WTC11 (cell line): ENCODE results near the gene PRM2. TPM values are rescaled to one million over a fixed set of nuclear protein-coding genes. Genes with fewer than 3 reads are reported as not detected.

Experiments used
- CREM ChIP-seq: sonication (generic); formaldehyde crosslinking; IDR thresholded peaks from 2 replicates; pipeline ENCODE4 v1.8.1; 2022; ENCODE audit warnings: mild to moderate bottlenecking, missing genetic modification reagents, moderate library complexity
- ESRRA ChIP-seq: sonication (generic); formaldehyde crosslinking; IDR thresholded peaks from 2 replicates; pipeline ENCODE4 v1.8.1; 2022; ENCODE audit warnings: mild to moderate bottlenecking, missing genetic modification reagents, borderline replicate concordance
- FOXJ3 ChIP-seq: sonication (generic); formaldehyde crosslinking; IDR thresholded peaks from 2 replicates; pipeline ENCODE4 v1.9.0; 2021; ENCODE audit warnings: missing genetic modification reagents, mild to moderate bottlenecking, borderline replicate concordance
- GABPB1 ChIP-seq: sonication (generic); formaldehyde crosslinking; IDR thresholded peaks from 2 replicates; pipeline ENCODE4 v1.8.1; 2023; ENCODE audit warnings: mild to moderate bottlenecking, missing genetic modification reagents
- GTF2I ChIP-seq: fragments of 250-450 bp; sonication (Bioruptor Pico); conservative IDR thresholded peaks from 2 replicates; pipeline ENCODE4 v1.4.0; 2021; ENCODE audit warnings: mild to moderate bottlenecking
- HMGA2 ChIP-seq: fragments of 250-450 bp; sonication (Bioruptor Pico); IDR thresholded peaks from 2 replicates; pipeline ENCODE4 v1.4.0; 2021; ENCODE audit warnings: mild to moderate bottlenecking, moderate library complexity
- IRF2 ChIP-seq: sonication (generic); formaldehyde crosslinking; IDR thresholded peaks from 2 replicates; pipeline ENCODE4 v1.8.0; 2022; ENCODE audit warnings: low read depth, missing genetic modification reagents, borderline replicate concordance
- NR1H2 ChIP-seq: sonication (generic); formaldehyde crosslinking; IDR thresholded peaks from 2 replicates; pipeline ENCODE4 v1.9.0; 2021; ENCODE audit warnings: mild to moderate bottlenecking, moderate library complexity, missing genetic modification reagents
- NR2C2 ChIP-seq: sonication (generic); formaldehyde crosslinking; IDR thresholded peaks from 2 replicates; pipeline ENCODE4 v1.8.0; 2022; ENCODE audit warnings: mild to moderate bottlenecking, missing genetic modification reagents
- RELA ChIP-seq: sonication (generic); formaldehyde crosslinking; IDR thresholded peaks from 2 replicates; pipeline ENCODE4 v1.8.1; 2022; ENCODE audit warnings: missing genetic modification reagents, mild to moderate bottlenecking, borderline replicate concordance
- TEAD1 ChIP-seq: sonication (generic); formaldehyde crosslinking; IDR thresholded peaks from 2 replicates; pipeline ENCODE4 v1.8.0; 2022; ENCODE audit warnings: mild to moderate bottlenecking, missing genetic modification reagents
- TP53 ChIP-seq: sonication (generic); formaldehyde crosslinking; IDR thresholded peaks from 2 replicates; pipeline ENCODE4 v1.8.1; 2023; ENCODE audit warnings: mild to moderate bottlenecking, missing genetic modification reagents
- ZNF138 ChIP-seq: sonication (generic); formaldehyde crosslinking; conservative IDR thresholded peaks from 2 replicates; pipeline ENCODE4 v1.8.1; 2022; ENCODE audit warnings: mild to moderate bottlenecking, moderate library complexity, missing genetic modification reagents
- ZNF416 ChIP-seq: fragments of 250-450 bp; sonication (Bioruptor Pico); IDR thresholded peaks from 2 replicates; pipeline ENCODE4 v1.9.0; 2021; ENCODE audit warnings: mild to moderate bottlenecking, inconsistent platforms
- ZNF423 ChIP-seq: fragments of 250-450 bp; sonication (Bioruptor Pico); IDR thresholded peaks from 2 replicates; pipeline ENCODE4 v2.1.2; 2022; ENCODE audit warnings: mild to moderate bottlenecking, moderate library complexity
- ZNF671 ChIP-seq: fragments of 250-450 bp; sonication (Bioruptor Pico); IDR thresholded peaks from 2 replicates; pipeline ENCODE4 v1.8.0; 2021; ENCODE audit warnings: mild to moderate bottlenecking
- total RNA-seq: library from RNA; stranded (reverse); gene quantifications from 3 replicates; pipeline ENCODE4 v1.2.3, GENCODE V29; 2021
- TF ChIP-seq, protein P1 (sequence below): fragments of 200-600 bp; IDR thresholded peaks from 2 replicates; pipeline ENCODE4 v1.8.0; 2022; ENCODE audit warnings: antibody characterized with exemption
- TF ChIP-seq, protein P2 (sequence below): sonication (generic); formaldehyde crosslinking; IDR thresholded peaks from 2 replicates; pipeline ENCODE4 v1.8.0; 2022; ENCODE audit warnings: missing genetic modification reagents
- TF ChIP-seq, protein P3 (sequence below): sonication (generic); formaldehyde crosslinking; IDR thresholded peaks from 2 replicates; pipeline ENCODE4 v1.8.0; 2022; ENCODE audit warnings: mild to moderate bottlenecking, missing genetic modification reagents
- TF ChIP-seq, protein P4 (sequence below): fragments of 250-450 bp; sonication (Bioruptor Pico); IDR thresholded peaks from 2 replicates; pipeline ENCODE4 v1.9.0; 2021; ENCODE audit warnings: moderate library complexity, mild to moderate bottlenecking, inconsistent platforms, borderline replicate concordance
- TF ChIP-seq, protein P5 (sequence below): sonication (generic); formaldehyde crosslinking; conservative IDR thresholded peaks from 2 replicates; pipeline ENCODE4 v1.8.1; 2023; ENCODE audit warnings: mild to moderate bottlenecking, low read depth, missing genetic modification reagents, moderate library complexity
- TF ChIP-seq, protein P6 (sequence below): fragments of 250-450 bp; sonication (Bioruptor Pico); IDR thresholded peaks from 2 replicates; pipeline ENCODE4 v1.8.0; 2021; ENCODE audit warnings: mild to moderate bottlenecking
- TF ChIP-seq, protein P7 (sequence below): sonication (generic); formaldehyde crosslinking; IDR thresholded peaks from 2 replicates; pipeline ENCODE4 v1.8.1; 2023; ENCODE audit warnings: mild to moderate bottlenecking, missing genetic modification reagents, moderate library complexity
- TF ChIP-seq, protein P8 (sequence below): sonication (generic); formaldehyde crosslinking; IDR thresholded peaks from 2 replicates; pipeline ENCODE4 v1.8.0; 2022; ENCODE audit warnings: mild to moderate bottlenecking, missing genetic modification reagents

Gene PRM2
- total RNA-seq, 1 experiment from 2014 or later, result not detected

DNA sequence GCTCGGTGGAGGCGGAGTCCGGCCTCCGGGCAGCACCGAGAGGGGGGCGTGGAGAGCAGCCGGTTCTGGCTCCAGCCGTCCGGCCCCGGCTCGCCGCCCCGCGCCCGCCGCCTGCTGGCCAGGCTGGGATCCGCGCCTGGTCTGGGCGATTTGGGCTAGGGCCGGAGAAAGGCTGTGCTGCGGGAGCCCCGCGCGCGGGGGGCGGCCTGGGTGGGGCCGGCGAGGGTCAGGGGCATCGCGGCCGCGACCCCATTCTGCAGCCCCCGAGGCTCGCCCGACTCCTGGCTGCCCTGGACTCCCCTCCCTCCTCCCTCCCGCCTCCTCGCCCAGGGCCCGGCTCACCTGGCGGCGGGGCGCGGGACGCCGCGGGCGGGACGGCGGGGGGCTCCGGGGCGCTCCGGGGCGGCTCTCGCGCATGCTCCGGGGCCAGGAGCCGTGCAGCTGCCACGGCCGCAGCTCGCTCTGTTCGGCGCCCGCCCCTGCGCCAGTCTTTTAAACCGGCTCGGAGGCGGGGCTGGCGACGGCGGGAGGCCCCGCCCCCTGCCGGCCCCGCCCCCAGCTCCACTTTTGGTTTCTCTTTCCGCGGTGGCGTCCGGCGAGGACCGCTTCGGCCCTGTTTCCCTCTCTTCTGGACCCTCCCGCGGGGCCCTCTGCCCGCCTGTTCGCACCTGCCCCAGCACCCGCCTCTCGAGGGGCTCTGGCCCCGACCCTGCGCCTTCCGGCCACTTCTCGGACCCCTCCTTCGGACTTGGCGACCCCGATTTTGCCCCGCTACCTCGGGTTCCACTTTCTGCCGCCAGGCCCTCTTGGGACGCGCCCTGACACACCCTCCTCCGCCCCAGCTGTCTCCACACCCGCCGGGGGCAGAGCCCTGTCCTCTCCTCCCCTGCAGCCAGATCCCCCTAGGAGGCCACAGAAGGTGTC is 20.3 kb downstream of the PRM2 start, which contains the start of gene SOCS1 (continued):
- TF ChIP-seq, protein P1, sequence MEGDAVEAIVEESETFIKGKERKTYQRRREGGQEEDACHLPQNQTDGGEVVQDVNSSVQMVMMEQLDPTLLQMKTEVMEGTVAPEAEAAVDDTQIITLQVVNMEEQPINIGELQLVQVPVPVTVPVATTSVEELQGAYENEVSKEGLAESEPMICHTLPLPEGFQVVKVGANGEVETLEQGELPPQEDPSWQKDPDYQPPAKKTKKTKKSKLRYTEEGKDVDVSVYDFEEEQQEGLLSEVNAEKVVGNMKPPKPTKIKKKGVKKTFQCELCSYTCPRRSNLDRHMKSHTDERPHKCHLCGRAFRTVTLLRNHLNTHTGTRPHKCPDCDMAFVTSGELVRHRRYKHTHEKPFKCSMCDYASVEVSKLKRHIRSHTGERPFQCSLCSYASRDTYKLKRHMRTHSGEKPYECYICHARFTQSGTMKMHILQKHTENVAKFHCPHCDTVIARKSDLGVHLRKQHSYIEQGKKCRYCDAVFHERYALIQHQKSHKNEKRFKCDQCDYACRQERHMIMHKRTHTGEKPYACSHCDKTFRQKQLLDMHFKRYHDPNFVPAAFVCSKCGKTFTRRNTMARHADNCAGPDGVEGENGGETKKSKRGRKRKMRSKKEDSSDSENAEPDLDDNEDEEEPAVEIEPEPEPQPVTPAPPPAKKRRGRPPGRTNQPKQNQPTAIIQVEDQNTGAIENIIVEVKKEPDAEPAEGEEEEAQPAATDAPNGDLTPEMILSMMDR, result peak; percentile 85
- TF ChIP-seq, protein P2, sequence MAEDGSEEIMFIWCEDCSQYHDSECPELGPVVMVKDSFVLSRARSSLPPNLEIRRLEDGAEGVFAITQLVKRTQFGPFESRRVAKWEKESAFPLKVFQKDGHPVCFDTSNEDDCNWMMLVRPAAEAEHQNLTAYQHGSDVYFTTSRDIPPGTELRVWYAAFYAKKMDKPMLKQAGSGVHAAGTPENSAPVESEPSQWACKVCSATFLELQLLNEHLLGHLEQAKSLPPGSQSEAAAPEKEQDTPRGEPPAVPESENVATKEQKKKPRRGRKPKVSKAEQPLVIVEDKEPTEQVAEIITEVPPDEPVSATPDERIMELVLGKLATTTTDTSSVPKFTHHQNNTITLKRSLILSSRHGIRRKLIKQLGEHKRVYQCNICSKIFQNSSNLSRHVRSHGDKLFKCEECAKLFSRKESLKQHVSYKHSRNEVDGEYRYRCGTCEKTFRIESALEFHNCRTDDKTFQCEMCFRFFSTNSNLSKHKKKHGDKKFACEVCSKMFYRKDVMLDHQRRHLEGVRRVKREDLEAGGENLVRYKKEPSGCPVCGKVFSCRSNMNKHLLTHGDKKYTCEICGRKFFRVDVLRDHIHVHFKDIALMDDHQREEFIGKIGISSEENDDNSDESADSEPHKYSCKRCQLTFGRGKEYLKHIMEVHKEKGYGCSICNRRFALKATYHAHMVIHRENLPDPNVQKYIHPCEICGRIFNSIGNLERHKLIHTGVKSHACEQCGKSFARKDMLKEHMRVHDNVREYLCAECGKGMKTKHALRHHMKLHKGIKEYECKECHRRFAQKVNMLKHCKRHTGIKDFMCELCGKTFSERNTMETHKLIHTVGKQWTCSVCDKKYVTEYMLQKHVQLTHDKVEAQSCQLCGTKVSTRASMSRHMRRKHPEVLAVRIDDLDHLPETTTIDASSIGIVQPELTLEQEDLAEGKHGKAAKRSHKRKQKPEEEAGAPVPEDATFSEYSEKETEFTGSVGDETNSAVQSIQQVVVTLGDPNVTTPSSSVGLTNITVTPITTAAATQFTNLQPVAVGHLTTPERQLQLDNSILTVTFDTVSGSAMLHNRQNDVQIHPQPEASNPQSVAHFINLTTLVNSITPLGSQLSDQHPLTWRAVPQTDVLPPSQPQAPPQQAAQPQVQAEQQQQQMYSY, result no peak
- TF ChIP-seq TEAD1 (CRISPR knock-in tag), result no peak
- TF ChIP-seq GABPB1, result peak; percentile 55
- no peak for TF ChIP-seq HMGA2 (CRISPR knock-in tag)
- TF ChIP-seq, protein P3, sequence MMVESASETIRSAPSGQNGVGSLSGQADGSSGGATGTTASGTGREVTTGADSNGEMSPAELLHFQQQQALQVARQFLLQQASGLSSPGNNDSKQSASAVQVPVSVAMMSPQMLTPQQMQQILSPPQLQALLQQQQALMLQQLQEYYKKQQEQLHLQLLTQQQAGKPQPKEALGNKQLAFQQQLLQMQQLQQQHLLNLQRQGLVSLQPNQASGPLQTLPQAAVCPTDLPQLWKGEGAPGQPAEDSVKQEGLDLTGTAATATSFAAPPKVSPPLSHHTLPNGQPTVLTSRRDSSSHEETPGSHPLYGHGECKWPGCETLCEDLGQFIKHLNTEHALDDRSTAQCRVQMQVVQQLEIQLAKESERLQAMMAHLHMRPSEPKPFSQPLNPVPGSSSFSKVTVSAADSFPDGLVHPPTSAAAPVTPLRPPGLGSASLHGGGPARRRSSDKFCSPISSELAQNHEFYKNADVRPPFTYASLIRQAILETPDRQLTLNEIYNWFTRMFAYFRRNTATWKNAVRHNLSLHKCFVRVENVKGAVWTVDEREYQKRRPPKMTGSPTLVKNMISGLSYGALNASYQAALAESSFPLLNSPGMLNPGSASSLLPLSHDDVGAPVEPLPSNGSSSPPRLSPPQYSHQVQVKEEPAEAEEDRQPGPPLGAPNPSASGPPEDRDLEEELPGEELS (CRISPR knock-in tag), result peak; percentile 41; the same call in 1 of the 2 replicates
- TF ChIP-seq, protein P4, sequence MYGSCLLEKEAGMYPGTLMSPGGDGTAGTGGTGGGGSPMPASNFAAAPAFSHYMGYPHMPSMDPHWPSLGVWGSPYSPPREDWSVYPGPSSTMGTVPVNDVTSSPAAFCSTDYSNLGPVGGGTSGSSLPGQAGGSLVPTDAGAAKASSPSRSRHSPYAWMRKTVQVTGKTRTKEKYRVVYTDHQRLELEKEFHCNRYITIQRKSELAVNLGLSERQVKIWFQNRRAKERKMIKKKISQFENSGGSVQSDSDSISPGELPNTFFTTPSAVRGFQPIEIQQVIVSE (CRISPR knock-in tag), result peak; percentile 66; the same call in 1 of the 2 replicates
- TF ChIP-seq, protein P5, sequence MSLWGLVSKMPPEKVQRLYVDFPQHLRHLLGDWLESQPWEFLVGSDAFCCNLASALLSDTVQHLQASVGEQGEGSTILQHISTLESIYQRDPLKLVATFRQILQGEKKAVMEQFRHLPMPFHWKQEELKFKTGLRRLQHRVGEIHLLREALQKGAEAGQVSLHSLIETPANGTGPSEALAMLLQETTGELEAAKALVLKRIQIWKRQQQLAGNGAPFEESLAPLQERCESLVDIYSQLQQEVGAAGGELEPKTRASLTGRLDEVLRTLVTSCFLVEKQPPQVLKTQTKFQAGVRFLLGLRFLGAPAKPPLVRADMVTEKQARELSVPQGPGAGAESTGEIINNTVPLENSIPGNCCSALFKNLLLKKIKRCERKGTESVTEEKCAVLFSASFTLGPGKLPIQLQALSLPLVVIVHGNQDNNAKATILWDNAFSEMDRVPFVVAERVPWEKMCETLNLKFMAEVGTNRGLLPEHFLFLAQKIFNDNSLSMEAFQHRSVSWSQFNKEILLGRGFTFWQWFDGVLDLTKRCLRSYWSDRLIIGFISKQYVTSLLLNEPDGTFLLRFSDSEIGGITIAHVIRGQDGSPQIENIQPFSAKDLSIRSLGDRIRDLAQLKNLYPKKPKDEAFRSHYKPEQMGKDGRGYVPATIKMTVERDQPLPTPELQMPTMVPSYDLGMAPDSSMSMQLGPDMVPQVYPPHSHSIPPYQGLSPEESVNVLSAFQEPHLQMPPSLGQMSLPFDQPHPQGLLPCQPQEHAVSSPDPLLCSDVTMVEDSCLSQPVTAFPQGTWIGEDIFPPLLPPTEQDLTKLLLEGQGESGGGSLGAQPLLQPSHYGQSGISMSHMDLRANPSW (CRISPR knock-in tag), result no peak
- TF ChIP-seq, protein P6, sequence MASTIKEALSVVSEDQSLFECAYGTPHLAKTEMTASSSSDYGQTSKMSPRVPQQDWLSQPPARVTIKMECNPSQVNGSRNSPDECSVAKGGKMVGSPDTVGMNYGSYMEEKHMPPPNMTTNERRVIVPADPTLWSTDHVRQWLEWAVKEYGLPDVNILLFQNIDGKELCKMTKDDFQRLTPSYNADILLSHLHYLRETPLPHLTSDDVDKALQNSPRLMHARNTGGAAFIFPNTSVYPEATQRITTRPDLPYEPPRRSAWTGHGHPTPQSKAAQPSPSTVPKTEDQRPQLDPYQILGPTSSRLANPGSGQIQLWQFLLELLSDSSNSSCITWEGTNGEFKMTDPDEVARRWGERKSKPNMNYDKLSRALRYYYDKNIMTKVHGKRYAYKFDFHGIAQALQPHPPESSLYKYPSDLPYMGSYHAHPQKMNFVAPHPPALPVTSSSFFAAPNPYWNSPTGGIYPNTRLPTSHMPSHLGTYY, result no peak
- TF ChIP-seq ZNF671 (CRISPR knock-in tag), result no peak
- TF ChIP-seq RELA, result no peak
- peak; percentile 37; the same call in 1 of the 2 replicates for TF ChIP-seq CREM (CRISPR knock-in tag)
- TF ChIP-seq NR2C2 (CRISPR knock-in tag), result no peak
- no peak for TF ChIP-seq ESRRA (CRISPR knock-in tag)
- TF ChIP-seq NR1H2, result 0 out of 2 replicates have a peak, but pooled peaks have one; percentile 23
- TF ChIP-seq ZNF423 (CRISPR knock-in tag), result peak; percentile 83
- TF ChIP-seq ZNF138 (CRISPR knock-in tag), result no peak
- TF ChIP-seq IRF2 (CRISPR knock-in tag), result 0 out of 2 replicates have a peak, but pooled peaks have one; percentile 15
- TF ChIP-seq, protein P7, sequence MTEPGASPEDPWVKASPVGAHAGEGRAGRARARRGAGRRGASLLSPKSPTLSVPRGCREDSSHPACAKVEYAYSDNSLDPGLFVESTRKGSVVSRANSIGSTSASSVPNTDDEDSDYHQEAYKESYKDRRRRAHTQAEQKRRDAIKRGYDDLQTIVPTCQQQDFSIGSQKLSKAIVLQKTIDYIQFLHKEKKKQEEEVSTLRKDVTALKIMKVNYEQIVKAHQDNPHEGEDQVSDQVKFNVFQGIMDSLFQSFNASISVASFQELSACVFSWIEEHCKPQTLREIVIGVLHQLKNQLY (CRISPR knock-in tag), result no peak
- no peak for TF ChIP-seq GTF2I (CRISPR knock-in tag)
- no peak for TF ChIP-seq TP53 (CRISPR knock-in tag)
- peak; percentile 85 for TF ChIP-seq ZNF416 (CRISPR knock-in tag)
- TF ChIP-seq, protein P8, sequence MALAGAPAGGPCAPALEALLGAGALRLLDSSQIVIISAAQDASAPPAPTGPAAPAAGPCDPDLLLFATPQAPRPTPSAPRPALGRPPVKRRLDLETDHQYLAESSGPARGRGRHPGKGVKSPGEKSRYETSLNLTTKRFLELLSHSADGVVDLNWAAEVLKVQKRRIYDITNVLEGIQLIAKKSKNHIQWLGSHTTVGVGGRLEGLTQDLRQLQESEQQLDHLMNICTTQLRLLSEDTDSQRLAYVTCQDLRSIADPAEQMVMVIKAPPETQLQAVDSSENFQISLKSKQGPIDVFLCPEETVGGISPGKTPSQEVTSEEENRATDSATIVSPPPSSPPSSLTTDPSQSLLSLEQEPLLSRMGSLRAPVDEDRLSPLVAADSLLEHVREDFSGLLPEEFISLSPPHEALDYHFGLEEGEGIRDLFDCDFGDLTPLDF (CRISPR knock-in tag), result no peak
- no peak for TF ChIP-seq FOXJ3 (CRISPR knock-in tag)
